Anterior cingulate cortex (tissue), 58 donors: ENCODE data around the gene SLC6A19.

Experiments used
- DNase-seq, 58 donors: peaks; one replicate each; lab custom pipeline; 2025; lab: John Stamatoyannopoulos, UW

The SLC6A19 gene

GRCh38 chr5:1205255-1206180 lies 4.1 kb downstream of the SLC6A19 start:
- DNase-seq, result no peak

- no peak for DNase-seq
These were observed 5.4 kb downstream of the SLC6A19 start for GRCh38 chr5:1206521-1207412.

- no peak for DNase-seq
These were observed 6.2 kb downstream of the SLC6A19 start for GRCh38 chr5:1207555-1207954.

- no peak for DNase-seq
These were observed 6.9 kb downstream of the SLC6A19 start for GRCh38 chr5:1208221-1208742.

GRCh38 chr5:1208743-1209488 lies 7.5 kb downstream of the SLC6A19 start:
- no peak for DNase-seq

GRCh38 chr5:1209489-1209852 lies 8.1 kb downstream of the SLC6A19 start:
- DNase-seq, result no peak

GRCh38 chr5:1209896-1210776 lies 8.7 kb downstream of the SLC6A19 start:
- no peak for DNase-seq

- DNase-seq, result no peak
These were observed 9.4 kb downstream of the SLC6A19 start for GRCh38 chr5:1210832-1211251.

GRCh38 chr5:1211701-1212100 lies 10.3 kb downstream of the SLC6A19 start:
- DNase-seq, result no peak

GRCh38 chr5:1212271-1212670 lies 10.9 kb downstream of the SLC6A19 start:
- no peak for DNase-seq

GRCh38 chr5:1212881-1213280 lies 11.5 kb downstream of the SLC6A19 start:
- DNase-seq, result no peak

- DNase-seq, result no peak
These were observed 12.2 kb downstream of the SLC6A19 start for GRCh38 chr5:1213508-1214162.

- no peak for DNase-seq
These were observed 13.0 kb downstream of the SLC6A19 start for GRCh38 chr5:1214163-1214935.

- DNase-seq, result no peak
These were observed 13.5 kb downstream of the SLC6A19 start for GRCh38 chr5:1214936-1215220.

GRCh38 chr5:1215320-1216096 lies 14.1 kb downstream of the SLC6A19 start:
- no peak for DNase-seq

- DNase-seq, result no peak
These were observed 15.0 kb downstream of the SLC6A19 start for GRCh38 chr5:1216211-1216917.

GRCh38 chr5:1216918-1217295 lies 15.5 kb downstream of the SLC6A19 start:
- no peak for DNase-seq
